H1 (cell line): ENCODE data around the gene CA5A. TPM values are rescaled to one million over a fixed set of nuclear protein-coding genes. Genes with fewer than 3 reads are reported as not detected.
"Not testable (repeated sequence)": the region's sequence is repeated elsewhere in the genome, so short reads cannot be mapped to it uniquely, and the experiment has no call there.

Source experiments
- CTCF ChIA-PET: fragments of 300-600 bp; sonication (Branson Sonifier 250); formaldehyde crosslinking; loops from one replicate; lab custom pipeline; 2021; ENCODE audit not compliant: partially characterized antibody; lab: Charles Lee
- POLR2A ChIA-PET: fragments of 300-600 bp; sonication (Branson Sonifier 250); formaldehyde crosslinking; loops from one replicate; lab custom pipeline; 2021; ENCODE audit warnings: inconsistent platforms; ENCODE audit not compliant: partially characterized antibody; lab: Charles Lee
- DNase-seq, 2 experiments: peaks; one replicate each; pipeline versions ENCODE4 v3.0.0 to v3.0.0-alpha.2; 2010 to 2022; ENCODE audit warnings: low spot score in 2 of 2, low read depth in 1 of 2, mixed read lengths in 1 of 2
- FAIRE-seq: peaks from 2 replicates; lab custom pipeline; 2011; peaks lifted over from hg19 to GRCh38; lab: Jason Lieb, UNC
- H2AFZ ChIP-seq: 2 replicates; pipeline ENCODE4 v1.8.1; 2012; ENCODE audit warnings: low read length, inconsistent platforms
- H2AK5ac ChIP-seq: 2 replicates; pipeline ENCODE4 v1.6.1; 2013; ENCODE audit warnings: low read depth, low read length
- H2BK120ac ChIP-seq: replicated peaks from 2 replicates; pipeline ENCODE3; 2013; ENCODE audit warnings: low read depth, low read length, inconsistent platforms
- H2BK12ac ChIP-seq: 2 replicates; pipeline ENCODE4 v1.6.1; 2013; ENCODE audit warnings: low read depth, low read length
- H2BK15ac ChIP-seq: 2 replicates; pipeline ENCODE4 v1.6.1; 2013; ENCODE audit warnings: low read length
- H2BK20ac ChIP-seq: 2 replicates; pipeline ENCODE4 v1.6.1; 2013; ENCODE audit warnings: low read length
- H2BK5ac ChIP-seq: 2 replicates; pipeline ENCODE4 v1.6.1; 2013; ENCODE audit warnings: low read depth, low read length
- H3K14ac ChIP-seq: 2 replicates; pipeline ENCODE4 v1.6.1; 2013; ENCODE audit warnings: inconsistent platforms; ENCODE audit not compliant: insufficient read length
- H3K18ac ChIP-seq: 2 replicates; pipeline ENCODE4 v1.6.1; 2013; ENCODE audit warnings: low read length; ENCODE audit errors: extremely low read depth
- H3K23ac ChIP-seq: 2 replicates; pipeline ENCODE4 v1.6.1; 2013; ENCODE audit warnings: inconsistent platforms; ENCODE audit not compliant: insufficient read length
- H3K23me2 ChIP-seq: 2 replicates; pipeline ENCODE4 v1.6.1; 2013; ENCODE audit warnings: low read depth, low read length
- H3K27ac ChIP-seq: 2 replicates; pipeline ENCODE4 v1.6.1; 2011; ENCODE audit warnings: low read depth, low read length, inconsistent platforms
- H3K27me3 ChIP-seq, 4 experiments: replicated peaks in 1 of 4; 1 replicate in 1 of 4; 2 replicates in 3 of 4; pipeline versions ENCODE4 v1.6.1 to v1.8.1; 2011 to 2013; ENCODE audit warnings: low read length in 3 of 4, mild to moderate bottlenecking in 3 of 4, inconsistent platforms in 2 of 4, mixed read lengths in 2 of 4, moderate library complexity in 1 of 4; ENCODE audit not compliant: control insufficient read depth in 3 of 4, insufficient read depth in 3 of 4; ENCODE audit errors: extremely low read depth in 1 of 4
- H3K36me3 ChIP-seq, 4 experiments: 2 replicates each; pipeline versions ENCODE4 v1.6.1 to v1.8.1; 2011 to 2013; ENCODE audit warnings: mild to moderate bottlenecking in 4 of 4, low read length in 3 of 4, moderate library complexity in 2 of 4, control low read depth in 1 of 4, inconsistent platforms in 1 of 4; ENCODE audit not compliant: insufficient read depth in 4 of 4, control insufficient read depth in 2 of 4
- H3K4ac ChIP-seq: replicated peaks from 2 replicates; pipeline ENCODE3; 2013; ENCODE audit warnings: low read length, low read depth, mixed read lengths, inconsistent platforms; ENCODE audit not compliant: insufficient read length
- H3K4me1 ChIP-seq, 4 experiments: replicated peaks in 1 of 4; 1 replicate in 1 of 4; 2 replicates in 3 of 4; pipeline versions ENCODE4 v1.6.1 to v1.8.1; 2011 to 2013; ENCODE audit warnings: low read length in 3 of 4, inconsistent platforms in 2 of 4, mixed read lengths in 1 of 4; ENCODE audit not compliant: insufficient read depth in 4 of 4, control insufficient read depth in 3 of 4
- H3K4me2 ChIP-seq, 2 experiments: 2 replicates each; pipeline versions ENCODE4 v1.6.1 to v1.8.1; 2011 to 2013; ENCODE audit warnings: low read depth in 2 of 2, low read length in 2 of 2, control low read depth in 1 of 2, inconsistent platforms in 1 of 2, mild to moderate bottlenecking in 1 of 2; ENCODE audit not compliant: insufficient read depth in 1 of 2
- H3K4me3 ChIP-seq, 4 experiments: fragments of 200-600, 300-600 bp in 1 of 4; sonication (generic), shearing (Covaris generic), sonication (Bioruptor Twin) in 1 of 4; 2 replicates each; pipeline versions ENCODE4 v1.5.1 to v1.8.1; 2011 to 2016; ENCODE audit warnings: low read length in 4 of 4, low read depth in 3 of 4, control low read depth in 2 of 4, inconsistent platforms in 2 of 4, mild to moderate bottlenecking in 2 of 4, mixed read lengths in 1 of 4, moderate library complexity in 1 of 4; ENCODE audit not compliant: insufficient read depth in 2 of 4; ENCODE audit errors: extremely low read depth in 1 of 4
- H3K56ac ChIP-seq: replicated peaks from 2 replicates; pipeline ENCODE3; 2013; ENCODE audit warnings: low read depth, mild to moderate bottlenecking, mixed read lengths, low read length, inconsistent platforms; ENCODE audit not compliant: insufficient read length
- H3K79me1 ChIP-seq: 2 replicates; pipeline ENCODE4 v1.6.1; 2013; ENCODE audit warnings: low read depth, low read length, control low read depth
- H3K79me2 ChIP-seq, 2 experiments: 2 replicates each; pipeline versions ENCODE4 v1.6.1 to v1.8.1; 2012 to 2013; ENCODE audit warnings: low read length in 2 of 2, mild to moderate bottlenecking in 2 of 2, inconsistent platforms in 1 of 2; ENCODE audit not compliant: insufficient read depth in 2 of 2, control insufficient read depth in 1 of 2
- H3K9ac ChIP-seq, 4 experiments: replicated peaks in 1 of 4; 1 replicate in 1 of 4; 2 replicates in 3 of 4; pipeline versions ENCODE4 v1.6.1 to v1.8.1; 2011 to 2013; ENCODE audit warnings: low read depth in 3 of 4, low read length in 3 of 4, control low read depth in 2 of 4, mild to moderate bottlenecking in 2 of 4, moderate library complexity in 2 of 4, inconsistent platforms in 1 of 4; ENCODE audit errors: extremely low read depth in 1 of 4
- H3K9me3 ChIP-seq, 2 experiments: 2 replicates each; pipeline versions ENCODE4 v1.6.1 to v1.8.1; 2012 to 2013; ENCODE audit warnings: mild to moderate bottlenecking in 2 of 2, moderate library complexity in 2 of 2, control low read depth in 1 of 2, inconsistent platforms in 1 of 2, low read depth in 1 of 2, low read length in 1 of 2, mixed read lengths in 1 of 2; ENCODE audit not compliant: insufficient read depth in 2 of 2
- H4K20me1 ChIP-seq, 2 experiments: replicated peaks in 1 of 2; 2 replicates each; pipeline versions ENCODE3 to v1.8.1; 2011 to 2013; ENCODE audit warnings: inconsistent platforms in 2 of 2, low read length in 2 of 2, mild to moderate bottlenecking in 1 of 2; ENCODE audit not compliant: insufficient read depth in 2 of 2, control insufficient read depth in 1 of 2
- H4K5ac ChIP-seq: 2 replicates; pipeline ENCODE4 v1.6.1; 2013; ENCODE audit warnings: low read length, low read depth, mixed read lengths, inconsistent platforms; ENCODE audit not compliant: insufficient read length
- H4K8ac ChIP-seq: 2 replicates; pipeline ENCODE4 v1.8.0; 2013; ENCODE audit warnings: mild to moderate bottlenecking, moderate library complexity, low read length, inconsistent platforms; ENCODE audit not compliant: insufficient read depth; ENCODE audit errors: extremely low read depth
- H4K91ac ChIP-seq: replicated peaks from 2 replicates; pipeline ENCODE3; 2013; ENCODE audit warnings: low read length, mixed read lengths, inconsistent platforms; ENCODE audit not compliant: insufficient read length
- BACH1 ChIP-seq: IDR thresholded peaks from 2 replicates; pipeline ENCODE4 v1.6.1; 2012; ENCODE audit warnings: low read length, improper control_type of control experiment
- WGBS, 2 experiments: shearing (Covaris generic) in 1 of 2; methylation state at CpG; one replicate each; pipeline versions ENCODE4 v1.1.6 to v1.1.7; 2013 to 2015; ENCODE audit warnings: low lambda C conversion rate in 2 of 2, mixed read lengths in 2 of 2, inconsistent platforms in 1 of 2, low coverage in 1 of 2, missing lambda C conversion rate in 1 of 2; ENCODE audit not compliant: insufficient replicate concordance in 2 of 2, insufficient coverage in 1 of 2, insufficient read length in 1 of 2; ENCODE audit errors: extremely low coverage in 1 of 2, missing lambda C conversion rate in 1 of 2; 5-methylcytosine and 5-hydroxymethylcytosine counted together
- polyA plus RNA-seq, 7 experiments: library from polyadenylated mRNA; depleted of rRNA in 3 of 7; stranded (reverse) in 5 of 7; unstranded in 2 of 7; fragments of >200 nt in 5 of 7; fragments of 200-250 nt in 2 of 7; gene quantifications; 1 replicate in 5 of 7; 2 replicates in 1 of 7; 4 replicates in 1 of 7; pipeline versions ENCODE4 v1.2.1 to v1.2.3, GENCODE V29; 2011 to 2013; ENCODE audit warnings: missing spikeins in 2 of 7, mixed read lengths in 2 of 7
- total RNA-seq: library from RNA; stranded (reverse); fragmentation: NEBNext Ultra II Directional; extraction: Animal tissue kit (Norgen Biotek cat#: 25700); gene quantifications from 2 replicates; pipeline ENCODE4 v1.2.1, GENCODE V29; 2021

The CA5A gene
- total and polyA plus RNA-seq, 2 of the 8 experiments (the other 6 are each of a cell fraction or from before 2014, with no cell fraction given) = not detected

- not testable (repeated sequence) for H2BK120ac ChIP-seq, H3K9ac ChIP-seq, H4K91ac ChIP-seq, H4K5ac ChIP-seq, H3K56ac ChIP-seq, H3K36me3 ChIP-seq, H3K9me3 ChIP-seq, H4K20me1 ChIP-seq, H2AFZ ChIP-seq, H3K79me2 ChIP-seq, H3K27me3 ChIP-seq, DNase-seq, H2BK5ac ChIP-seq, FAIRE-seq, H3K4me3 ChIP-seq, H3K27ac ChIP-seq, H3K4ac ChIP-seq, H3K18ac ChIP-seq, H4K8ac ChIP-seq, H3K14ac ChIP-seq, H3K79me1 ChIP-seq, H3K23me2 ChIP-seq, H3K4me2 ChIP-seq, H3K23ac ChIP-seq
- H2BK12ac ChIP-seq = peak overlapping the region; percentile 84; the same call in 1 of the 2 replicates
- H2AK5ac ChIP-seq = peak overlapping the region; percentile 99; the same call in 1 of the 2 replicates
- H2BK15ac ChIP-seq = peak overlapping the region; percentile 81; the same call in 1 of the 2 replicates
- TF ChIP-seq BACH1 = 0 out of 2 replicates have a peak, but pooled peaks have one; percentile 7
- peaks cover 3 to 22% (median 13%) of the 10 kb centered on the region in 4 experiments for H3K4me1 ChIP-seq
- peak overlapping the region; percentile 96; the same call in 1 of the 2 replicates for H2BK20ac ChIP-seq
- POLR2A ChIA-PET = interaction anchor here (1.9 to 2.1 kb wide), 2 partner anchors 10 to 114 kb away, joined by 4 to 6 read pairs; partner anchors contain the start of genes KLHDC4 and SLC7A5
- 93% methylated on average over 5 of the region's 5 CpGs; no CpG with 5 or more reads in 1 of the 2 experiments for WGBS, 2 experiments
- CTCF ChIA-PET = interaction anchor here (1.7 kb wide), 1 partner anchor 26 kb away, joined by 5 read pairs; no protein-coding TSS in a partner anchor
These were observed 56.8 kb downstream of the CA5A start for GRCh38 chr16:87879411-87880013.
